GM04503 (cell line): ENCODE measurements around the gene ARF6.
"Not testable (repeated sequence)": the region's sequence is repeated elsewhere in the genome, so short reads cannot be mapped to it uniquely, and the experiment has no call there.

Experiments
- DNase-seq: peaks from one replicate; pipeline ENCODE4 v3.0.0-alpha.2; 2012; ENCODE audit warnings: low read depth

ARF6 gene

DNA sequence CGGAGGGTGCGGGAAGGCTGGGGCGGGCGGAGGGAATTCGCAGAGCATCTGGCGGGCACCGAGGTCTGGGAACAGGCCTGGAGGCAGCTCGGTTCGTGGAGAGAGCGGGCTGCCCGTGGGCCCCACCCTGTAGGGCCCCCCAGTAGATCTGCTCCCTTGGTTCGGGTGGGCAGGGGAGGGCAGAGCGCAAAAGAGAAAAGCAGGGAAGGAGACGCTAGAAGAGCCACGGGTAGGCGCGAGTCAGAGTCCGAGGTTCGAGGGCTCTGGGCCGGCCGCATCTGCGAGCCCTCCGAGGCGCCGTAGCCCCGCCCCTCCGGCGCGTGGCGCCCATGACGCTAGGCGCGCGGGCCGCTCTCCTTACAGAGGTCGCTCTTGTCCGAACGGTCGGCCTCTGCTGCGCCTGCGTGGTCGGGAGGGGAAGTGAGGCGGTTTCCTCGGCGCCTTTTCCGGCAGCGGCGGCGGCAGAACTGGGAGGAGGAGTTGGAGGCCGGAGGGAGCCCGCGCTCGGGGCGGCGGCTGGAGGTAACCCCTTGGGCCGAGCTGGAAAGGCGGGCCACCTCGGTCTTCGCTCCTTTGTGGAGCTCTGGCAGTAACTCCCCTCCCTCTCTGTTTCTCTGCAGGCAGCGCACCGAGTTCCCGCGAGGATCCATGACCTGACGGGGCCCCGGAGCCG lies at the start of gene ARF6:
Gene ARF6 (plus strand): TSS at position 447 of the 673 bp plus-strand sequence. CDS start 655 bp downstream, outside the sequence.
- peak; percentile 81 for DNase-seq

DNA sequence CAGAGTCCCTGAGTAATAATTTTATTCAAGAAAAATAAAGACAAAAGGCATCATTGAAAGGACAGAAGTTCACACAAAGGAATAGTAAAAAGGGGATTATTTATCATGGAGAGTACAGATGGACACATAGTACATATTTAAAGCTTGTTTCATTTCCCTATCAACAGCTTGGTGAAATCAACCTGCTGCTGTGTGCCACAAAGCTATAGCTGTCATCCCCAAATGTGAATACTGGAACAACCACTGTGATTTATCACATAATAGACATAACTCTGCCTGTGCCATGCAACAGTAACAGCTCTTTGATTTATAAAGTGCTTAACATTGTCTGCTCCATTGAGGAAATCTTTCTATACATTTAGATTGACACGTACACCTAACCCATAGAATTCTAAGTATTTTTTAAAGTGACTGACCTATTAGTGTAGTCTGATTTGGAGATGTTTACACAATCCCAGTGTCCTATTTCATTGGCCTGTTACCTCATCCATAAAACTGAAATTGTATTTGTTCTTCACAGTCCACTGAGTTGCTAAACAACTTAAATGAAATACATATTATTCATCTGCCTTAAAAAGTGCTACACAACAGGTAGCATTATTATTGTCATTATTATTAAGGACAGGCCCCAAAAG lies 43.6 kb upstream of the ARF6 start:
- DNase-seq = no peak

GRCh38 chr14:49851813-49852212 lies 41.1 kb upstream of the ARF6 start:
- DNase-seq = no peak

DNA sequence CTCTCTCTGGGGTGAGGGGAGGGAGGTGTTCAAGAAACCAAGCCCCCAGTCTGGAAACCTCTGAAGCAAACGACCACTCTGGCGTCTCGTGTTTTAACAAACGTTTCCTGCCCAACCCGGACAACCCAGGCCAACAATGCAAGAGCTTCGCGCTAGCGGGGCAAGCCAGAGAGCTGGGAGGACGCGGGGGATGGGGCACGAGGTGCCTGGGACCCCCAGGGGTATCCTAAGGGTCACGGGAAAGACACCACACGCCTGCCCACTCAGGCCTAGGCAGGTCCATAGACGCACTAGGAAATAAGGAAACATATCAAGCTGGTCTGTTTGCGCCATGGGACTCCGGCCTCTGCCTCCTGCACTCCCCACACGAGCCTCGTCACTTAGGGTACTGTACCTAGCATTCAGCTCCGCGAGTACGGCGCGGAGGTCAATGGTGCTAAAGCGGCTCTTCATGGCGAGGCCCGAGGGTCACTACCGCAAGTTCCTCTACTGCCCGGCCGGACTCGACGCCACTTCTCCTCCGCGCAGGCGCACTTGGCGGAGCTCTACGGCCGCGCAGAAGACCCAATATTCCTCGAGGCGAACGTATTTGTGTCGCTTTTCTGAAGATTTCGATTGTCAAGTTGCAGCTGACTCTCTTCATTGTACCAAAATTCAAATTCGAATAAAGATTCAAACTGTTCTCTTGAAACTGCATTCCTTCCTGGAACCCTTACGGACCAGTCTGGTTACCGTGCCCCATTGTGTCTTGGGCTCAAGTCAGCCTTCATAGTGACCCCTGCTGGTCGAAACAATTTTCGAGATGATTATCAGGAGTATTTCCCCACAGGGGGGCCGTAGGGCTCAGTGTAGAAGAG lies 40.4 kb upstream of the ARF6 start, which contains the start of gene NEMF:
Gene NEMF (minus strand): TSS at position 488 of the 857 bp plus-strand sequence. CDS start 35 bp downstream, at position 453.
- peak; percentile 56 for DNase-seq

DNA sequence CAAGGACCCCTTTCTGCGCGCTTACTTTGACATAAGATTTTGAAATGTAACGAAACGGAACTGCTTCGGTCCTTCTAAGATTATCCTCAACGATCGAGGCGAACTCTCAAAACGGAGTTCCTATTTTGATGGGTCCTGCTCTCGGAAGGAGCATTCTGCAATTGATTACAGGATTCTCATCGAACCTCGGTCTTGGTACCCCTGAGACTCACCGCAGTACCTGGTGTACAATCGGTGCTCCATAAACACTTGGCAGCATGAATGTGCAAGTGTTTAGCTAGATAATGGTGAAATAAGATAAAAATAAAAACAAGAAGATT lies 39.8 kb upstream of the ARF6 start:
- DNase-seq = no peak

- DNase-seq = peak; percentile 32
These were observed 39.1 kb upstream of the ARF6 start for GRCh38 chr14:49853572-49854375.

GRCh38 chr14:49857427-49858003 lies 35.4 kb upstream of the ARF6 start:
- peak; percentile 39 for DNase-seq

DNA sequence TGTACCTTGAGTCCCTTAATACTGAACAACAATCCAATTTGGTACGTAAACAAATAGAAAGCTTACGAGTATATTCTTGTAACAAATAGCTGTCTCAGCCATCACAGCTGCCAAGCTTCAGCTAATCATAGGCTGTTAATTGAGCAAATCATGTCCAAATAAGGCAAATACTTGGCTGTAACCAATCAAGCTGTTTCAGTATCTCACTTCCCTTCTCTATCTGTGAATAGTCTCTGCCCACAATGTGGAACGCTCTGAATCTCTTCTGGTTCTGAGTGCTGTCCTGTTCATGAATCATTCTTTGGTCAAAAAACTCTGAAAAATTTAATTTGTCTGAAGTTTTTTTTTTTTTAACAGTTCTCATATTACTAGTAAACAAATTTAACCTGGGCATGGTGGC lies 34.5 kb upstream of the ARF6 start:
- no peak for DNase-seq

- DNase-seq = no peak
These were observed 31.7 kb upstream of the ARF6 start for GRCh38 chr14:49860988-49861698.

DNA sequence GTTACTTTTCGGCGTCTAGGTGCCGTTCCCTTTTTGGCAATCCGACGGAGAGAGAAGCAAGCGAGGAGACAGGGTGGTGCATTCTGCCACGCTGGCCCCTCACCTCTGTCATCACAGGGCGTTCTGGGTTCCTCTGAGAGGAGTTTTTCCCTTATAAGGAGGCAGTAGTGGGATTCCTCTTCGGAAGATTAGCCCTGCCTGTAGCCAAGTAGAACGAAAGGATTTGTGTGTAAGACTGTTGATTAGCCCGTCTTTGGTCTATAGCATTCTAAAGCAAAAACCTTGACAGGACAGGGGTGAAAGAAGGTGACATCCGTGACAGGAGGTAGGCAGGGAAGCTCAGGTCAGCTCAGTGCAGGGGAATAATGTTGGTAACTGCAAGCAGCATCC lies 31.2 kb upstream of the ARF6 start:
- DNase-seq = peak; percentile 59

GRCh38 chr14:49862089-49862673 lies 30.7 kb upstream of the ARF6 start:
- DNase-seq = peak; percentile 47

DNA sequence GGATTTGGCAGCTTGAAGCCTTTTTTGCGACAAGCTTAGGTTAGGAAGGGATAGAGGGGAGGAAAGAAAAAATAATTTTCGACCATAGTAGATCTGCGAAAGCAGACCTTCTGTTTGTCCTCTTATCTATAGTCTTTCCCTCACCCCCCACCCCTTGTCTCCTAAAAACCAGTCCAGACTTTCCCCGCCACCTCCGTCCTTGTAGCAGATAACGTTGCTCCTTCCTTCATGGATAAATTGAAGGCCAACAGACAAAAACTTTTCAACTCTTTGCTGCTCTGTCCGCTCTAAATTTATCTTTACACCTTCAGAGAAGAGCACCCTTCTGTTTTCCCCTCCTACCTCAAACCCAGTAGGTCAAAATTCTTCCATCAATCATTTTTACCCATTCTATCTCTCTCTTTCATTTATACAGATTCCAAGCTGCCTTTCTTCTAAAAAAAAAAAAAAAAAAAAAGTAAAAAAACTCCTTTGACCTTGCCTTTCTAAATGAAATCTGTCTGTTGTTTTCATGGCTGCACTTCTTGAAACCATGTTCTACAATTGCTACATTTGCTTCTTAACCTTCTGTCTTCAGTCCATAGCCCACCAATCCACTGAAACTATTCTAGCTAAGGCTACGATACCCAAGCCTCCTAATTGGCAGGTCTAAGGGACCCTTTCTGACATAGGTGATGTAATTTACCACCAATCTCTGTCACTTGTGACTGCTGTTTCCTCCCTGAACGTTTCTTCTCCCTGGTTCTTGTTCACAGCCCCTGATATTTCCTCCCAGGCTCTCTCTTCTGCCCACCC lies 29.2 kb upstream of the ARF6 start:
- no peak for DNase-seq

DNA sequence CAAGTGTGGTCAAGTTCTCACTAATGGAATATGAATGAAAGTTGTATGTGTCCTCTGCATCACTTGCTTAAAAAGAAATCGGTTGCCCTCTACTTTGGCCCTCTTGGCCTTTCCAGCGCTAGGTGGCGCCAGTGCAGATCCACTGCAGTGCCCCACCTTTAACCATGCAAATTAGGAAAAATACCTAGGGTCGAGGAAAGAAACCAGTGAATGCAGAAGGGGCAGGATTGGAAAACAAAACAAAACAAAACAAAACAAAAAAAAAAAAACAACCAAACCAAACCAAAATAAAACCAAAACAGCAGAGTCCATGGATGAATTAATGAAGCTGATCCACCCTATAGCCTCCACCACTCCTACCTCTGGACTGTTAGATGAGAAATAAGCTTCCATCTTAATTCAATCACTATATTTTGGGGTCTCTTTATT lies 27.4 kb upstream of the ARF6 start:
- DNase-seq = no peak

DNA sequence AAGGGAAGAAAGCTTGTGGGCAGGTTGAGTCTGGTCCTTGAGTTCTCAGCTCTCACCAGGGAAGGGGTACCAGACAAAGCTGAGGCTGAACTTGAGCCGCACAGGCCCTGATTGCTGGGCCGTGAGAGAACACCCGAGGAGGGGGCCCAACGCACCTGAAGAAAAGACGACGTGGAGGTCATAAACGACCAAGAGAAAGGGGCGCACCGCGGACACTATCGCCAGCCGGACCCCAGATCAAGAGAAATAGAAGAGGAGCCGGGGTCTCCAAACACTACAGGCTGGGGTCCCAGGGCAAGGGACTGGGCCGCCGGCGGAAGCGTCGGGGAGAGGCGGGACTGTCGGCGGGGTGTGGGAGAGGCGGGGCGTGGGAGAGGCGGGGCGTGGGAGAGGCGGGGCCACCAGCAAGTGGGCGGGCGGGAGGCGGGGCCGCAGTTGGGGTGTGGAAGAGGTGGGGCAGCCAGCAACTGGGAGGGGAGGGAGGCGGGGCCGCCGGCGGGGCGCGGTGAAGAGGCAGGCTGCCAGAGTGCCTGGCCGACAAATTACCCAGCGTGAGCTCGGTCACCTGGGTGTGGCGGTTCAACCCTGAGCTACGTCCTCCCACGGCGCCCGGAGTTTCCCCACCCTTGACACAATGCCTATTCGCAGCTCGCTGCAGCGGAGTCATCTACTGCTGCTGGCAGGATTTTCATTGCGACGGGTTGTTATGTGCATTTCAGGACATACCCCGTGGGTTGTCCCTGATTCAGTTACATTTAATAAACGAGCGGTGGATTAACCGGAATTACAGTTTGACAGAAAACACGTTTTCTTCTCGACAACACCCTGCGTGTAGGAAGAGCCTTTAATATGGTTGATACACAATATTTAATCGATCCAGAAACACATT lies 24.8 kb upstream of the ARF6 start:
- DNase-seq = peak; percentile 71

DNA sequence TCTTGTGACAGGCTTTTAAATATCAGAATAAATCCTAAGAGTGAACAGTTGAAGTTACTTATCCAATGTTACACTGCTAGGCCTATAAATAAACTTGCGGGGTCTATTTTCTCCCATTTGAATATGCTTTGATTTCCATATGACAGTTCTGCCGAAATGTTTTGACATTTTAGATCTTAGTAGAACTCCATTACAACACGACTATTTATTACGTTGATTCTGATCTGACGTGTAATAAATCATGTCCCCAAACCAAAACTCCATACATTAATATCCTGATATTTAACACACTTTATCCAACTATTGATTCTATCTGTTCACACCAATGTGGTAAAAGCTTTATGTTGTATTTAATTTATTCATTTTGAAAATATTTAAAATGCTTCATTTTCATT lies 24.2 kb upstream of the ARF6 start:
- DNase-seq = no peak

- no peak for DNase-seq
These were observed 22.0 kb upstream of the ARF6 start for GRCh38 chr14:49870908-49871307.

GRCh38 chr14:49873548-49873947 lies 19.3 kb upstream of the ARF6 start:
- not testable (repeated sequence) for DNase-seq

DNA sequence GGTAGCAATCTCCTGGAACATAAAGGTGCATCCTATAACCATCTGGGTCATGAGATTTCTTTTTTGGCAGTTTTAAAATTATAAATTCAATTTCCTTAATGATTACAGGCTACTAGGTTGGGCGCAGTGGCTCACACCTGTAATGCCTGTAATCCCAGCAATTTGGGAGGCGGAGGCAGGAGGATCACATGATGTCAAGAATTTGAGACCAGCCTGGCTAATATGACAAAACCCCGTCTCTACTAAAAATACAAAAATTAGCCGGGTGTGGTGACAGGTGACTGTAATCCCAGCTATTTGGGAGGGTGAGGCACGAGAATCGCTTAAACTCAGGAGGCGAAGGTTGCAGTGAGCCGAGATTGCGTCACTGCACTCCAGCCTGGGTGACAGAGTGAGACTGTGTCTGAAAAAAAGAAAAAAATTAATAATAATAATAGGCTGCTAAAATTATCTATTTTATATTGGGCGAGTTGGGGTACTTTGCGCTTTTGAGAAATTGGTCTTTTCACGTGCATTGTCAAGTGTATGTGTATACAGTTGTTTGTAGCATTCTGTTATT lies 17.2 kb upstream of the ARF6 start:
- no peak for DNase-seq
